GM19372 (cell line): ENCODE measurements around the gene APLN.

Experiments
- ATAC-seq: cut with Tn5 transposase; IDR thresholded peaks from one replicate; pipeline ENCODE4 v1.9.1; 2021; ENCODE audit warnings: mild to moderate bottlenecking, low read depth, moderate library complexity; ENCODE audit not compliant: unreplicated experiment

APLN gene

DNA sequence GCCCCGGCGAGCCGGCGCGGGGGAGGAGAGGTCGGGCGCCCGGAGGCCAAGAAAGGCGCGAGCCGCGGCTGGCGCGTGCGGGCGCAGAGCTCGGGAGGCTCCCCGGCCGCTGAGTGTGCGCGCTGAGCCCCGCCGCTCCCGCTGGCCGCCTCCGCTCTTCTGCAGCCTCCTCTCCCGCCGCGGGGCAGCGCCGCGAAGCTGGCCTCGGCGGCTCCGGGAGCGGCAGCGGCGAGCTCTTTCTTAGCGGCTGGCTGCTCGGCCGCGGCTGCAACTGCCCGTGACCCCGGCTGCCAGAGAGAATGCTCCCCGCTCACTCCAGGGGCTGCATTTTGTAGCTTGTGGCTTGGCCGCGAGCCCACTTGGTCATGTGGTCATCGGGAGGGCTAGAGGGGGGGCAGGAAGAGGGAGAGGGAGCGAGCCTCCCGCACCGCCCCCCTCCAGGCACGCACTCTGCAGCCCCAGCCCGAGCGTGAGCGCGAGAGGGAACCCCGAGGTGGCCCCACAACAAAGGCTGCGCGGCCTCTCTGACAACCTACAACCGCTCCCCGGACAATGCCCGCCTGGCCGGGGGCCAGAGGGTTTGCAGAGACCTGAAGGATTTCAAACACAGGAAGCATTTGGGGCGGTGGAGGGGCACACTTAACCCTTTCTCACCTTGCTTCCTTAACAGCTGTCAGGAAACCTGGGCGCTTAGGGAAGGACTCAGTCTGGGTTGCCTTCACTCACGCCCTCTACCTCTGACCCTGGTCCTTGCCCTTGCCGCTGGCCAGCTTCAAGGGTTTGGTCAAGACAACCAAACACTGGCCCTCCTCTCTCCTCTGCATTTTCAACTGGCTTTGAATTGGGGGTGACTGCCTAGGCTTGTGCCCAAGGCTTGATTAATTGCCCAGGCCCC is at the start of gene APLN:
APLN (minus strand) TSS at position 305 of the 895 bp plus-strand sequence. CDS start 326 bp downstream, outside the sequence.
- peak; percentile 51 for ATAC-seq

DNA sequence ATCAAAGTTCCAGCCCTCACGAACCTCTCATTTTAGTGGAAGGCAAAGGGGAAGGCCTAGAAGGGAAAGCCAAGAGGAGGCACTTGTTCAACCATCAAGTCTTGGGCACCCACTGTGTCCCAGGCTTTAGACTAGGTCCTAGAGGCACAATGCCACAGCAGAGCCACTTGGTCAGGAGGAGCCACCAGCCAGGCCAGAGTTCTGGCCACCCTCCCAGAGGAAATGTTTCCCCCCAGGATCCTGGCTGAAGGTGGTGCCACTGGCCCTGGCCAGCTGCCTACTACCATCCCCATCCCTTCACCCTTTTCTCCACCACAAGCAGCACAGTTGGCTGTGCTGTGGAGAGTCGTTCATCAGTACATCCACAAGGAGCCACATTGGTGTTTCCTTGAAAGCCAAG is 49.7 kb upstream of the APLN start:
- ATAC-seq, result no peak

- ATAC-seq, result no peak
Observed at GRCh38 chrX:129701624-129702069, 46.9 kb upstream of the APLN start.

DNA sequence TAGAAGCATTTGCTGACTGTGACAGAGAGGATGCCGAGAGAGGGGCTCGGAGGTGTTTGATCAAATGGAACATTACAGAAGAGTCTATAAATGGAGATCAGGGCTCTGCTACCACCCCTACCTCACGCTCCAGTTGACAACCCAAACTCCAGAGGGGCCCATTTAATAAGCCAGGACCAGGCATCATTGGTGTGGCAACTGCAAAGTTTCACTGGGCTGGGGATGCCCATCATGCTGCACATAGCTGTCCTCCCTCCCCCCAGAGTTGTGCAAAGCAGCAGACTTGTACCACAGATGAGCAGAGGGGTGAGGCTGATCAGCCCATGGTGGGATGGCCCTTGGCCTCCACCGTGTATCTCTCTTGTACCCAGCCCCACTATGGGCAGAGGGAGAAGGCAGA is 45.8 kb upstream of the APLN start:
- ATAC-seq, result no peak

DNA sequence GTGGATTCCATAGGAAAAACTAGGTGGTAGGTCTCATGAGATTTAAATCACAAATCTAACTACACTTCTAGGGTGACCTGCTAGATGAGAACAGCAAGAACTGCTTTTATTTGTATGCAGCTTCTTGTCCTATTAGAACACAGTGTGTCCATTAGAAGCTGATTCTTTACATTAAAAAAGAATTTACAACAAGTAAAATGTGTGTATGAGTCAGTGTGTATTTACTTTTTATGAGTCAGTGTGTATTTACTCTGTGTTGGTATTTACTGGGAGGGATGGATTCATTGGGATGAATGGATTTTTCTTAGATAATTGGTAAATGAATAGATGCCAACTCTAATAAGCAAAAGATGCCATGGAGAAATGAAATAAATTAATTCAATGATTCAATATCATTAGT is 43.4 kb upstream of the APLN start:
- ATAC-seq, result no peak

DNA sequence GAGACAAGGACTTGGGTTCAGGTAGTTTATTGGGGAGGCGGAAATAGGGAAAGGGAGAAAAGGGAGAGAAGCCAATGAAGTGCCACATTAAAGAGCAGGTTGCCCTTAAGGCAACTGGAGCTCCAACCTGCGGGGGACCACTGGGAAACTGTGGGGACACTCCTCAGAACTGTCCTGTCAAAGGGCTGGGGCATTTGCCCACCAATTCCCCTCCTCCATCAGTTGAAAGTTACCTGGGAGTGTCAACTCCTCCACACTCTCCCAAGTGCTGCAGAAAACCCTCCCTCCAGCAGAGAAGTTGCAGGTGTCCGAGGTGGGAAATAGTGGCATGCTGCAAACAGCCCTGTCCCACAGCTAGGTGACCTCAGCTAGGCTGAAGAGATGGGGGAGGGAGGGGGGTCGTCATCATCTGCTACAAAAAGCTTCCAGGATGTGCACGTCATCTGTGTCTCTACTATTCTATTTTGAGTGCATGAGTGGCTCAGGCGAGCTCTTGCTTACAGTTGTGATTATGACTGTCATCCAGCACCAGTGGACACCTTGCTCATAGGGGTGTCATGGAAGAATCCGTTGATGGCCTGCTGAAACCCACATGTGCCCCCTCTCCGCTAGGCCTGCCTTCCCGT is 42.6 kb upstream of the APLN start:
- no peak for ATAC-seq

- no peak for ATAC-seq
Observed at GRCh38 chrX:129696463-129697155, 41.9 kb upstream of the APLN start.

GRCh38 chrX:129695937-129696336 is 41.2 kb upstream of the APLN start:
- ATAC-seq, result no peak

DNA sequence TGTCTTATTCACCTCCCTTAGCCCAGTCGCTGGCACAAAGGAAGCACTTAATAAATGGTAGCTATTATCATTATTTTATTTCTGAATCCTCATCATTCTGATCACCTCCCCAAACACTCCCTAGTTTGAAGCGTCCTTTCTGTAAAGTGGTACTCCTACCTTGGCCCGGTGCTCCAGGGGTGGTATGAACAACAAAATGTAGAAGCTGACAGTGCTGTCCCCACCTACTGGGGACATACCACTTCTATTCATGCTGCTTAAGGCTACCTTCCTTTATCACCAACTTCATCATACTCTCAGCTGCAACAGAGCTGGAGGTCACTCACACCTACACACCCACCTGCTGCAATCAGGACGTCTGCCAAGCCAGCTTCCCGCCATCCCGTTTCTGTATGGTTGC is 40.8 kb upstream of the APLN start:
- ATAC-seq, result no peak

GRCh38 chrX:129694805-129695204 is 40.0 kb upstream of the APLN start:
- no peak for ATAC-seq

DNA sequence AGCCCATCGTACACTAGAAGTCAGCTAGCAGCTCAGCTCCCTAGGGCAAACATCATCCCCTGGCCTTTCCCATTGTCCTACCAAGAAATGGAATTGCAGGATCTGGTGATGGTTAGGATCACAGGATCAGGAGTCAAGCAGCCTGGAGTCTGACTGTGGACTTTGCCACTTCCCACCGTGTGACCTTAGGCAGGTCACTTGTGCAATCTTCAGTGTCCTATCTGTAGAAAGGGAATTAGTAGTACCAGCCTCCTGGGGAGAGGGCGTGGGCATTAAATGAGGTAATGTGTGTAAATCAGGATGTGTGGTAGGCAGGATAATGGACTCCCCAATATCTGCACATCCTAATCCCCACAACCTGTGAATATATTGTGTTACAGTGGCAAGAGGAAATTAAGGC is 38.6 kb upstream of the APLN start:
- ATAC-seq, result no peak

DNA sequence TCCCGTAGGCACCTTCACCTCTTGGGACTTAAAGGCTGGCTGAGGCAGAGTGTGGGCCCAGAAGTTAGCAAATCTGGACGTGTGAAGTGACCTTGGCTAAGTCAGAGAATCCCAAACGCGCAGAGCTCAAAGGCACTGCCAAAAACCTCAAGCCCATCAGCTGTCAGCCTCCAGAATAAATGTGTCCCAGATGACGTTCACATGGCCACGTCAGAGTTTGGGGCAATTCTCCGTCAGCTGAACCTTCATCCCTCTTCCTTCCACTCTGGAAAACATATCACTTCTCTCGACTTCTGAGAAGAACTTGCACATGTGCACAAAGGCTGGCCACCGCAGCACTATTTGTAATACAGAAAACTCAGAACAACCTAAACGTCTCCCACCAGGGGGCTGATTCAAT is 35.7 kb upstream of the APLN start:
- ATAC-seq, result no peak

DNA sequence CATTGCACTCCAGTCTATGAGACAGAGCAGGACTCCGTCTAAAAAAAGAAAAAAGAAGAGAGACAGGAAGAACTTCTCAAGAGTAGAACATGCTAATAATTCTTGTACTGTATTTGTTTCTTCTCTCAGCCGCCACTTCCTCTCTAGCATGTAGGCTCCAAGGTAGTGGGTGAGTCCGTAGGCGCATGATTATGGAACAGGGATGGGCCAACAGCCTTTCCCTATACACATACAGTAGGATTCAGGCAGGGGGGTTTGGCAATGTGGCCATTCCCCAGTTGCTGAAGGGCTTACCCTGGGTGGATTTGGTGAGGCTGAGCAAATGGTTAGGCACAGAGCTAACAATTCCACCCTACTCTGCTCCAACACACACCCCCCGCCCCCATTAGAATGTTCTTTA is 35.0 kb upstream of the APLN start:
- no peak for ATAC-seq

GRCh38 chrX:129688097-129688496 is 33.3 kb upstream of the APLN start:
- ATAC-seq, result no peak

DNA sequence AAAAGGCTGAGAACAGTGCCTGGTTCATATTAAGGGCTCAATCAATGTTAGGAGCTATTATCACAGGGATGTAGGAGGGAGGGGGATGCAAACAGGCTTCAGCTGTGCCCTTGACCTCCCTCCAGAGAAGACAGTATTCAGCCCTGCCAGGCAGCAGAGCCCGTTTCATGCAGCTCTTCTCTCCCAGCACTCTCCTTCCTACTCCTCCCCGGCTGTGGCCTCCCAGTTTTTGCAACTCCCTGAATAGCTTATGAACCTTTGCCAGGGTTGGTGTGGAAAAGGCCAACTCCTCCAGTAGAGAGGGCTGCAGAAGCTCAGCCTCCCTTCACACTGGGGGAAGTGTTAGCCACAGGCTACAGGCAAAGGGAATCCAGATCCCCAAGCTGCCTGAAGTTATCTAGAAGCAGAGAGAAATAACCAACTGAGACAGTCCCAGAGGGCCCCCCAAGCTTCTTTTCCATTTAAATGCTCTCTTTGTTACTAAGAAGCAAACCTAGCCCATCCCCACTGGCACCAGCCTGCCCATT is 31.7 kb upstream of the APLN start:
- no peak for ATAC-seq

- ATAC-seq, result no peak
Observed at GRCh38 chrX:129682979-129683378, 28.2 kb upstream of the APLN start.

GRCh38 chrX:129679901-129680300 is 25.1 kb upstream of the APLN start:
- ATAC-seq, result no peak

DNA sequence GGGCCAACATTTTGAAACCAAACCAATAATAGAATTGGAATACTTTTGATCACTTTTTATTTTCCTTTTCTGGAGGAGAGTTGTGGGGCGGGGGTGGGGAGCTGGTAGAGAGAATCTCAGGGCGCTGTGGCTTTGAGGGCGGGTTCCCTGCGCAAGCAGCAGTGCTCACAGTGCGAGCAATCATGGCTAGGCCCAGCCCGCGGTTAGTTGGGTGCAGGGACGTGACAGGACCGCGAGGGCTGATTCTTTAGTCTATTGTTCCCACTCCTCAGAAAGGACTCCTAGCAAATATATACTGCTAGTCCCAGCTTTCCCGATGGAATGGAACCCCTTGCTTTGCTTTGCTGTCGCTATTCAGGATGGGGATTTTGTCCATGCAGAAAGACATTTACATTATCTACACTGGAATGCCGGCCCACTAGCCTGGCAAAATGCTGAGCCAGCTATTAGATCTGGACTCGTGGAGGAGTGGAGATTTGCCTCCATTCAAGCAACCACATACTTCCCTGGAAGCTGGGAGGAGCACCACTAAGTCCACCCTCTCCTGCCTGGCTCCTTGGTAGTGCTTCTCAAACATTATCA is 23.9 kb upstream of the APLN start:
- no peak for ATAC-seq

GRCh38 chrX:129667412-129667811 is 12.7 kb upstream of the APLN start:
- no peak for ATAC-seq

DNA sequence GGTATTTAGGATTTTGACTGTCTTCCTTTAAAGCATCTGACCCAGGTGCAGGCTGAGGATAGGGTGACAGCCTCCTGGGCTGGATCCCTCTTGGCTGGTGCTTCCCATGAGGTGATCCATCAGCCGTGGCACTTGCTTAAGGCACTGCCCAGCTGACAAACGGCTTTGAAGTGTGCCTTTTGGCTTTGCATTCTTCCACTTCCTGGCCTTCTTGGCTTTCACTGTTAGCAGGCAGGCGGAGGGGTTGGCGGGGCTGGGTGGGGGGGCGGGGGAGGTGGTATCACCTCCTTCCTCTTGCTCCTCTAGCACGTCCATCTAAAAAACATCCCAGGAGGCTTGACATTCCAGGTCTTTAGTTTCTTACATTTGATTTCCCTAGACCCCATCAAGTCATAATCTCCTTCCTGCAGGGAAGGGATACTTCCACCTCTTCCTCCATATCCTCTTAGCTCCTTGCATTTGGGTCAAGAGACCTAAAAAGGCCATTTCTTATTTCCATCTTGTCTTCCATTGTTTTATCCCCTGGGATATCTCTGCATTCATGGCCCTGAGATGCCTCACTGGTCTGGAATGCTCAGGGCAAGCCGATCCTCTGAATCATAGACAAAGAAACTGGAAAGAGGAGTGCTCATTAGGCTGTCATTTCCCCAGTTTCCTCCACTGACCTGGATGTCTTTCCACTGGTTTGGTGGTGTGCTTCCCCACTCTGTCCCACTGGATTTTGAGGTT is 11.3 kb upstream of the APLN start:
- no peak for ATAC-seq
